SIG-M5 treated with dmso at 0.1 percent for 504 hours (cell line): ENCODE measurements around the gene CDC16.
"Not testable (repeated sequence)": the region's sequence is repeated elsewhere in the genome, so short reads cannot be mapped to it uniquely, and the experiment has no call there.

Experiments used
- DNase-seq: peaks from one replicate; lab custom pipeline; 2025; ENCODE audit not compliant: unreplicated experiment; lab: John Stamatoyannopoulos, UW

CDC16 gene

DNA sequence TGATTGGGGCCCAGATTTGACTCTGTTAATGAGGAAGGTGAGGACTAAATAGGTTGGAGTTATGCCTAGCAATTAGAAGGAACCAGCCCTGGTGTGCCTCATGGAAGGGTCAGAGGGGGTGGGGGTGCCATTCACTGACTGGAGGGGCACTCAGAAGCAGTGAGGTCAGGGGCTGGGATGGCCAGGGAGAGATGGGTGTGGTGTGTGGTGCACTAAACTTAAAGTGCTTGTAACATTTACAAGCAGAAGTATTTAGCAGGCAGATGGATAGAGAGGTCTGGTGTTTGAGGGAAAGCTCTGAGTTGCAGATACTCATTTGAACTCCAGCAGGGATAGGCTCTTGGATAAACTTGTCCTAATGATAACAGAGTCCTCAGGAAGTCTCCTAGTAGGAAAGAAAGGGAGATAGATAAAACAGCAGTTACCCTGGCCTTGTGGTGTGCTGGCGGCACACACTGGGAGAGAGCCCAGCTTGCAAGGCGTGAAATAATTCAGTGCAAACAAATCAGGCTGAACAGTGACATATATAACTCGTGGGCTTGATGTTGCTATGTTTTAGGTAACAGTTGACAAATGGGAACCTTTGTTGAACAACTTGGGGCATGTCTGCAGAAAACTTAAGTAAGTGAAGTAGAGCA lies 26.8 kb downstream of the CDC16 start:
- no peak for DNase-seq

- no peak for DNase-seq
Observed at GRCh38 chr13:114263578-114263977, 28.9 kb downstream of the CDC16 start.

GRCh38 chr13:114264313-114264712 lies 29.6 kb downstream of the CDC16 start:
- not testable (repeated sequence) for DNase-seq

DNA sequence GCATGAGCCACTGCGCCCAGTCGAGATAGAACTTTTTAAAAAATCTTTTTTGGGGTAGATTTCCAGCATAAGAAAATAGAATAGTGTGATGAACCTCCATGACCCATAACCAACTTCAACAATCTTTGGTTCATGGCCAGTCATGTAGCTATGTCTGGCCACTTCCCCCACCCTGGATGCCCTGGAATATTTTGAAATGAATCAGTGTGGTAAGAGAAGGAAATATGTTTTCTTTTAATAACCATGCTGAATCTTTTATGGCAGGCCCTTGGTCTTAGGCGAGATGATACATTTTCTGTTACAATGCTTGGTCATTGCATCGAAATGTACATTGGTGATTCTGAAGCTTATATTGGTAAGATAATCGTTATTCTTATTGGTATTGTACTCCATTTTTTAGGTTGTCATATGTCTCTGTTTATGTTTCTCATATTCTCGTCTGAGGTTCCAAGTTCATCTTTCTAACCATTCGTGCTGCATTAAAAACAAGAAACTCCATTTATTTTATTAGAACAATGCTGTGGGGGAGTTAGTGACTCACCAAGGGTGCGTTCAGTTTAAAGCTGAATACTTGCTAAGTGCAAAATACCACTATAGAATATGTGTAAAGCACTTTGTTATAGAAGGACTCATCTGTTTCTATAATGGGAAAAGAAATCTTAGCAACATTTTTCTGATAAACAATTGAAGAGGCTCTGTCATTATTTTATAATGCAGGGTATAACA lies 30.4 kb downstream of the CDC16 start:
- no peak for DNase-seq

DNA sequence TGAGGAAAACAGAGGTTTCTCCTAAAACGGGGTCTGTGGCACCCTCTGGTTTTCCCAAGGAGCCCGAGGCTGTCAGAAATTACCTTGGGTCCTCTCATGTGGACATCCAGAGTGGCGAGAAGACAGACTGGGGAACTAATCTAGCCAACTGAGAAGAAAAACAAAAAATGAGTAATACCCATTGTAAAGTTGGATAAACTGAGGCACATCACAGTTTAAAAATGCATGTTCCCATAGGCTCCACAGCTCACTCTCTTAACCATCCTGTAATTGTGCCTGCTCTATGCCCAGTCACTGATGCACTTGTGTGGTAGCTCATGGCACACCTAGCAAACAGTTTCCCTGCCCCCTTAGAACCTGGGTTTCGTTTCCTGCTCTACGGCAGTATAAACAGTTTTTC lies 31.5 kb downstream of the CDC16 start:
- no peak for DNase-seq

DNA sequence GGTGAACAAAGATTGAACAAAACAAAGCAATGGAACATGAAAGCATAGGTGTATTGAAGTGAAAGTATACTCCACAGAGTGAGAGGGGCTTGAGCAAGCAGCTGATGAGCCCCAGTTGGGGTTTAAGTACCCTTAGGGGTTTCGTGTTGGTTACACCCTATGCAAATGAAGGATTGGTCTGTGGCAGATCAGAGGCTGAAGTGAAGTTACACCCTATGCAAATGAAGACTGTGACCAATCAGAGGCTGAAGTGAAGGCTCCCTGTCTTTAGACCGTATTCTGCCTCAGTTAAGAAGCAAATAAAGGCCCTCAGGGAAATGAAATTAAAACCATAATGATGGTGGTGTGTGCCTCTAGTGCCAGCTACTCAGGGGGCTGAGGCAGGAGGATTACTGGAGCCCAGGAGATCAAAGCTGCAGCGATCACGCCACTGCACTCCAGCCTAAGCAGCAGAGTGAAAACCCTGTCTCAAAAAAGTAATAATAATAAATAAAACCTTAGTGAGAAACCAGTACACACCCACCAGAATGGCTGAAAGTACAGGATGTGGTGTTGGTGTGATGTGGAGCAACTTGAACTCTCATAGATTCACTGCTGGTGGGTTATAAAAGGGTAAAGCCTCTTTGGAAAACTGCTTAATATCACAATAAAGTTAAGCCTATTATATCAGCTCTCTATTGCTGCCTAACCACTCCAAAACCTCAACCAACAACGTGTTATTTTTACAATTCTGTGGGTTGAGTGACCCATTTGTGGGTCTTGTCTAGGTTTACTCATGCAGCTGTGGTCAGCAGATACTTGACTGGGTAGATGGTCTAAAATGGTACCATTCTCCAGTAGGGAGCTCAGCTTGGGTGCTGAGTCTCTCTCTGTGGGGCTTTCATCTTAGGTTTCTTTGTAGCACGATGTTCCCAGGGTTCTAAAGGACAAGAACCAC lies 33.9 kb downstream of the CDC16 start:
- DNase-seq: no peak

DNA sequence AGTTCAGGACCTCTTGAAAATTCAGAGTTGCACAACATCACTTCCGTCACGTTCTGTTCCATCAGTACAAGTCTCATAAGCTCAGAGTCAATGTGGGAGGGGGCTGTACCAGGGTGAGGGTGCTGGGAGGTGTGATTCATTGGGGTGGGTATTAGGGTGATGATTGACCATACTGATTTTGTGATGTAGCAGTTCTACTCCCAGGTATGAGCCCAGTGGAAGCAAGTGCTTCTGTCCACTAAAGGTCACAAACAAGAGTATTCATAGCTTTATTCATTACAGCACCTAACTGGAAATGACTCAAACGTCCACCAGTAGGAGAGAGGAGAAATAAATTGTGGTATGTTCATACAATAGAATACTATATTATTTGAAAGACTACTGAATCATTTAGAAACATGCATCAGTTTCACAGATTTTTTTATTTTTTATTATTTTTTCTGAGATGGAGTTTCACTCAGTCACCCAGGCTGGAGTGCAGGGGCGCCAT lies 34.6 kb downstream of the CDC16 start:
- DNase-seq: no peak

DNA sequence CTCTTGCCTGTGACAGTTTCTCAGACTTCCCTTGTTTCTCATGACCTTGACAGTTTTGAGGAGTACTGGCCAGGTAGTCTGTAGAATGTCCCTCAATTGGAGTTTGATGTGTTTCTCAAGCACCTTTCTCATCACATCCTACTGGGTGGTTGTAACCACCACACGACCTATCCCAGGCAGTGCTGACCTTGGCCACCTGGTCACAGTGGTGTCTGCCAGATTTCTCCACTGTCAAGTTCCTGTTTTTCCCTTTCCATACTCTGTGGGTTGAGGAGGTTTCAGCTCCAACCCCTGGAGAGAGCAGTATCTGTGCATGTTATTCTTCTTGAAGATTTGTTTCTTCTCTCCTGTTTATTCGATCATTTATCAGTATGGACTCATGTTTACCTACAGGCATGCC lies 38.3 kb downstream of the CDC16 start:
- DNase-seq: no peak

GRCh38 chr13:114275304-114275703 lies 40.6 kb downstream of the CDC16 start:
- no peak for DNase-seq

DNA sequence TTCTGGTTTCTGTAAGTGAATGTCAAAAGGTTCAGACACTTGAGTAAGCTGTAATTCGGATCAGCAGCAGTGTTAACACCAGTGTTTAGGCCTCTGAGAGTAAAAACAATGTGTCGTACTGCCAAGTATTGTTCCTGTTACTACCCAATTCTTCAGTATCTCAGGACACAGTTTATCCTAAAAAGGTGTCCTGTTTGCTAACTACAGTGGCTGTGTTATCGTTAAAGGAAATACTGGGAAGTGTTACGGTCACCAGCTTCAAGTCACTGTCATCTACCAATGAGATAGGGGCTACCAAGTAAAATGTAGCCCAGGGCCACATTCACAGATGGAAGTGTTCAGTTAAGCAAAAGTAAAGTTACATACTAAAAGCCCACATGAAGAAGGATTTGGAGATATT lies 44.4 kb downstream of the CDC16 start:
- DNase-seq: no peak

GRCh38 chr13:114279758-114280355 lies 45.2 kb downstream of the CDC16 start:
- DNase-seq: peak; percentile 46

DNA sequence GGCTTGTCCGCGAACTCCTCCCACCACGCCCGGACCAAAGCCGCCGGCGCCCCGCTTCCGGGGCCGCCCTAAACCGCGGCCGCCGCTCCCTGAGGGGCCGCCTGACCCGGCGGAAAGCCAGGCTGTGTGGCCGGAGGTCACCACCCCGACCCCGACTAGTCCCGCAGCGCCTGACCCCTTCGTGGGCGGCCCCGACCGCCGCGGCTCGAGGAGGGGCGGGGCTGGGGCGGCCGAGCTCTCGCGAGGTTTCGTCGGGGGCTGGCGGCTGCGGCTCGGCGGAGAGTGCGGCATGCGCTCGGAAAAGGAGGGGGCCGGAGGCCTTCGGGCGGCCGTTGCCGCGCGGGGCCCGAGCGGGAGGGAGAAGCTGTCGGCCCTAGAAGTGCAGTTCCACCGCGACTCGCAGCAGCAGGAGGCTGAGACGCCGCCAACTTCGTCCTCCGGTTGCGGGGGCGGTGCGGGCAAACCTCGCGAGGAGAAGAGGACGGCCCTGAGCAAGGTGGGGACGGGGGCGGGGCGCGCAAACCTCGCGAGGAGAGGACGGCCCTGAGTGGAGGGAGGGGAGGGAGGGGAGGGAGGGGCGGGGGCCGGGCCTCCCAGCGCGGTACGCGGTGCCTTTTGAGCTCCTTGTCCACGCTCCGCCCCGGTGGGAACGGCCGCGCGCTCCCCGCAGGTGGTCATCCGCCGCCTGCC lies 46.8 kb downstream of the CDC16 start, which contains the start of gene UPF3A:
TSS of gene UPF3A (plus strand) at position 251 of the 690 bp plus-strand sequence. CDS start at position 290, 39 bp downstream.
- DNase-seq: peak; percentile 91

DNA sequence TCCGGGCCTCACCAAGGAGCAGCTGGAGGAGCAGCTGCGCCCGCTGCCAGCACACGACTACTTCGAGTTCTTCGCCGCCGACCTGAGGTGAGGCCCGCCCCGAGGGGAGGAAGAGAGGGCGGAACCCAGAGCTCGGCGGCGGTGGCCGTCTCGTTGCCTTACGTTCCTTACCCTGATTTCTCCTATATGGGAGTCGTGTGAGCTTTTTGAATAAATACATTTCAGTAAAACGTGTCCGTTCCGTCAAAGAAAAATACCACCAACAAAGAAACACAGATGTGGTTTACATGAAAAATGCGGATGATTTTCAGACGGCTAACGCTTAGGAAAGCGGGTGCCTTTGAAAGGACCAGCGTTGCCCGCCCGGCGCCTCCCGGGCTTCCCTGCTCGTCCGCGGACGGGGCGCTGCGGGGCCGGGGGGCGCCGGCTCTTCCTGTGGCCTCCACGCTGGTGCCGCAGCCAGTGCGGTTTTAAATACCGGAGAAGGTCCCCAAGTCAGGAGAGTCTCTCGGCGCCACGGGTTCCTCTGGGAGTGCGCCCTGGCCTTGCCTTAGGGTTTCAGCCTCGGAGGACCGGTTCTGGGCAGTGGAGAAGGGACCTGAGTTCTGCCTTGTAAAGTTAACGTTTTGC lies 47.5 kb downstream of the CDC16 start:
- DNase-seq: peak; percentile 77

- peak; percentile 48 for DNase-seq
Observed at GRCh38 chr13:114283576-114283975, 48.9 kb downstream of the CDC16 start.

- DNase-seq: no peak
Observed at GRCh38 chr13:114284680-114285079, 50.0 kb downstream of the CDC16 start.

DNA sequence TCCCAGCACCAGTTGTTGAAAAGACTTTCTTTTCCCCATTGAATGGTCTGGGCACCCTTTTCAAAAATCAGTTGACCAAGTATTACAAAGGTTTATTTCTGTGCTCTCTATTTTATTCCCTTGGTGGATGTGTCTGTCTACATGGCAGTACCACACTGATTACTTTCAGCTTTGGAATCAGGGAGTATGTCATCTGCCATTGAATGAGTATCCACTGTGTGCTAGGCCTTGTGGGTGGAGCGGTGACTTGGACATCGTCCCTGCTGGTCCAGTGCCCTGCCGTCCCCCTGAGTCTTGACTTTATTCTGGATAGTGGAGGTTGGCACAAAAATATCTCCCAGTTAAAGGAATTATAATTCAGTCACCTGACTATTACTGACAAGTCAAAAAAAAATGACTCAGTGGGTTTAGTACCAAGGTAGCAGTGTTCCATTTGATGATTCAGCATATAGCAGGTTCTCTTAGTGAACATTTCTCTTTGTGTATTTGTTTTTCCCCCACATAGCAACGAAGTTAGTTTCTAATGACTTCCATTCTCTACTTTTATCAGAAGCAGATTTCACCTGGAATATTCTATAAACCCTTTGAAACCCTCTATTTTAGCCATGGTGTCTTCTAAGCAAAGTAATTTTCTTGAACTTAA lies 50.6 kb downstream of the CDC16 start:
- DNase-seq: no peak

DNA sequence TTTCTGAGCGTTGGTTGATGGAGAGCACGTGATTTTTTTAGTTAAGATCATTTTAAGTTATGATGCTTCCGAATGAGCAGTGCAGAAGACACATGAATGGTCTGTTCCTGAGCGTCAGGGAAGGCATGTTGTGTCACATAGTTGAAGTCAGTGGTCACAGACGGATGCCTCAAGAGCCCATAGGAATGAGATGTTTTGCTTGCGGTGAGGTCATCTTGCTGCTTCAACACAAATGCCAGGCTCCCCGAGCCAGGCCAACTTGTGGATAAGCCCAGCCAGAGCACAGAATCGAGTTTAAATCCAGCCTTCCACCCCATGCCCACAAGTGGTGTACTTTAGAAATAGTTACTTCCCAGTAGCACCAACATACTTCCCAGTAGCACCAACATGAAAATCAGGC lies 52.1 kb downstream of the CDC16 start:
- no peak for DNase-seq

DNA sequence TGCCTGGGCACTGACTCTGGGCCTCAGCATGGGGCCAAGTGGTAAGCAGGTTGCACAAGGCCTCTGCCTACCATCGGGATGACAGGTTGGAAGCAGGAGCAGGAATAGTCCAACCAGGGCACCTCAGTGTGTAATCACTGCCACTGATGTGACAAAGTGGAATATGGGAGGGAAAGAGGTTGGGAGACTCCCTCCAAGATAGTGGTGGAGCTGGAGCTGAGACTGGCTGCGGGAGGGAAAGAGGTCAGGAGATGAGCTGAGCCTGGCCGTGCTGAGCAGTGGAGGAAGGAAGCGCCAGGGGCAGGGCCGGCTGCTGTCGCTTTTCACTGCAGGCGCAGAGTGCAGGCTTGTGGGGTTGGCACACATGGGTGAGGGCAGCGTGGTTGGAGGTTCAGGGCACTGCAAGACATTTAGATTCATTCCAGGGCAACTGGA lies 53.5 kb downstream of the CDC16 start:
- no peak for DNase-seq

DNA sequence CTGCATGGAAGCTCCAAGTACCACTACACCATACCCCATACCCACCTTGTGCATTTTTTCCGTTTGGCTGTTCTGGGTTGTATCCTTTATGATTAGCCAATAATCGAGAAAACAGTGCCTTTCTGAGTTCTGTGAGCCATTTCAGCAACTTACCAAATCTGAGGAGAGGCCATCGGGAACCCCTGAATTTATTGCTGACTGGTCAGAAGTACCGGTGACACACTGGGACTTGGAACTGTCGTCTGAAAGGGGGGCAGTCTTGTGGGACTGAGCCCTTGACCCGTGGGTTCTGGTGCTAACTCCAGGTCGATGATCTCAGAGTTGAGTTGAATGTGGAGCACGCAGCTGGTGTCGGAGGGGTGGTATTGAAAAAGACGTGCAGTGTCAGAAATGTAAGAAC lies 61.8 kb downstream of the CDC16 start:
- no peak for DNase-seq
